Measurements from ENCODE around the gene QPRT. TPM values are rescaled to one million over a fixed set of nuclear protein-coding genes. Genes with fewer than 3 reads are reported as not detected.

QPRT gene
- polyA plus RNA-seq, 3 donors: 2.1 to 4.7 (median 3.9) TPM

Other genes starting within 250 kb of the QPRT start
- gene BOLA2, start 224.8 kb upstream of the QPRT start, polyA plus RNA-seq: 10 to 100 TPM in 2 of 3 donors, 1 to 10 TPM in 1; 7.3 to 24.8 (median 16.0) TPM
- 10 to 100 TPM; 34.4 to 37.7 (median 37.5) TPM for gene SLX1B, start 224.6 kb upstream of the QPRT start, polyA plus RNA-seq
- gene SULT1A4, start 219.3 kb upstream of the QPRT start, polyA plus RNA-seq: 100 to 1,000 TPM in 2 of 3 donors, 10 to 100 TPM in 1; 13.8 to 133 (median 110) TPM
- 100 to 1,000 TPM in 1 of 3 donors, under 1 TPM in 2; 0.28 to 149 (median 0.46) TPM for gene NPIPB12, start 172.8 kb upstream of the QPRT start, polyA plus RNA-seq
- 10 to 100 TPM; 42.4 to 71.0 (median 46.6) TPM for gene SPN, start 15.9 kb upstream of the QPRT start, polyA plus RNA-seq
- gene C16orf54, start 66.8 kb downstream of the QPRT start, polyA plus RNA-seq: 10 to 100 TPM; 24.6 to 32.0 (median 29.2) TPM
- gene ZG16, start 99.1 kb downstream of the QPRT start, polyA plus RNA-seq: not detected
- gene KIF22, start 111.6 kb downstream of the QPRT start, polyA plus RNA-seq: 10 to 100 TPM; 22.0 to 46.2 (median 28.9) TPM
- gene MAZ, start 127.3 kb downstream of the QPRT start, polyA plus RNA-seq: 100 to 1,000 TPM in 1 of 3 donors, 10 to 100 TPM in 2; 14.2 to 137 (median 18.8) TPM
- under 1 TPM in 1 of 3 donors, not detected in 2; 0.04 TPM for gene PRRT2, start 133.0 kb downstream of the QPRT start, polyA plus RNA-seq
- 10 to 100 TPM; 12.6 to 43.4 (median 36.3) TPM for gene PAGR1, start 137.0 kb downstream of the QPRT start, polyA plus RNA-seq
- 100 to 1,000 TPM; 146 to 274 (median 185) TPM for gene MVP, start 141.3 kb downstream of the QPRT start, polyA plus RNA-seq
- 10 to 100 TPM; 67.2 to 98.8 (median 93.5) TPM for gene CDIPT, start 184.0 kb downstream of the QPRT start, polyA plus RNA-seq
- not detected for gene SEZ6L2, start 220.4 kb downstream of the QPRT start, polyA plus RNA-seq
- gene ASPHD1, start 221.3 kb downstream of the QPRT start, polyA plus RNA-seq: not detected
- 10 to 100 TPM in 1 of 3 donors, 1 to 10 TPM in 2; 4.0 to 36.6 (median 4.7) TPM for gene KCTD13, start 247.0 kb downstream of the QPRT start, polyA plus RNA-seq

Data from CD14-positive monocyte (primary cell).